ENCODE measurements around the gene FAM180A.

FAM180A gene

GRCh38 chr7:135768064-135768463 lies 19.5 kb upstream of the FAM180A start:
- no peak overlapping the region for H3K4me3 ChIP-seq (ENCODE audit: low read length)
- DNase-seq (ENCODE audit: low read depth) = no peak
- TF ChIP-seq CTCF (conservative IDR thresholded peaks at IDR 0.05; ENCODE audit: low read length) = no peak

GRCh38 chr7:135763261-135763660 lies 14.6 kb upstream of the FAM180A start:
- H3K4me3 ChIP-seq (ENCODE audit: low read length) = no peak overlapping the region
- peak; percentile 72 for DNase-seq (ENCODE audit: low read depth)
- no peak for TF ChIP-seq CTCF (conservative IDR thresholded peaks at IDR 0.05; ENCODE audit: low read length)

- peak; percentile 85 for DNase-seq (ENCODE audit: low read depth)
- TF ChIP-seq CTCF (conservative IDR thresholded peaks at IDR 0.05; ENCODE audit: low read length) = 0 out of 2 replicates have a peak, but pooled peaks have one; percentile 2
- H3K4me3 ChIP-seq (ENCODE audit: low read length) = no peak overlapping the region
Observed at GRCh38 chr7:135761751-135762488, 13.3 kb upstream of the FAM180A start.

- DNase-seq (ENCODE audit: low read depth) = no peak
- TF ChIP-seq CTCF (conservative IDR thresholded peaks at IDR 0.05; ENCODE audit: low read length) = no peak
- H3K4me3 ChIP-seq (ENCODE audit: low read length) = no peak overlapping the region
Observed at GRCh38 chr7:135759532-135759931, 10.9 kb upstream of the FAM180A start.

- TF ChIP-seq CTCF (conservative IDR thresholded peaks at IDR 0.05; ENCODE audit: low read length) = no peak
- DNase-seq (ENCODE audit: low read depth) = peak; percentile 72
- peak overlapping the region; percentile 53 for H3K4me3 ChIP-seq (ENCODE audit: low read length)
Observed at GRCh38 chr7:135758531-135758932, 9.9 kb upstream of the FAM180A start.

DNA sequence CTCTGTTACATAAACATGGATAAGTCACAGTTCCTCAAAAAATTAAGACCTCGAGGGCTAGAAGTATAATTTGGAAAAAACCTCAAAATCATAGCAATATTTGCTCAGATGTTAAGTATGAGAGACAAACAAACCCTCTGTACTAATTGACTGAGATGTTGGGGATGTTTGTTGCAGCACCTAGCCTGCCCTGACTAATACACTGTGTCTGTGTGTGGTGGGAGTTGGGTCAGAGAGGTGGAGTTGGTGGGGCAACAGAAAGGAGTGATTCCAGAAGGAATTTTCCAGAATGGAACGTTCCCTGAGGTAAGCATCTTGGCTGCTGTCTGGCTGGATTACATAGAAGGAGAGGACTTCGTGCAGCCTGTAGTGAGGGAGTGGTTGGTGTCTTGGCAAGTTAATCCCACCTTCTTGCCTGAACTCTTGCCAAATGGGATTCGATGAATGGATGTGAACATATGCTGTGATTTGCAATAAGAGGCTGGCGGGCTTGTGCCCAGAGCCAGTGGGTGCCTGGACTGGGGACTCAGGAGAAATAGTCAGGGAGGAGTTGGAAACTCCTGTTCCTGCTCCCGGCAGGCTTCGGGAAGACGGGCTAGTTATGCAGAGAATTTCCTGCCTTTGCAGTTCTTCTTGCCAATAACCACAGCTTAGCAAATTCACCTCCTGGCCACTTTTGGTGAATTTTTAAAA lies 9.3 kb upstream of the FAM180A start:
- peak overlapping the region; percentile 53 for H3K4me3 ChIP-seq (ENCODE audit: low read length)
- TF ChIP-seq CTCF (conservative IDR thresholded peaks at IDR 0.05; ENCODE audit: low read length) = no peak
- peak; percentile 95 for DNase-seq (ENCODE audit: low read depth)

- DNase-seq (ENCODE audit: low read depth) = no peak
- no peak for TF ChIP-seq CTCF (conservative IDR thresholded peaks at IDR 0.05; ENCODE audit: low read length)
- no peak overlapping the region for H3K4me3 ChIP-seq (ENCODE audit: low read length)
Observed at GRCh38 chr7:135756191-135756590, 7.6 kb upstream of the FAM180A start.
